ENCODE data around the gene NCAPH2.

The NCAPH2 gene

GRCh38 chr22:50545522-50546325 lies 37.7 kb downstream of the NCAPH2 start, which contains the start of gene KLHDC7B:
TSS of gene KLHDC7B (plus strand) at chr22:50545899. CDS start at chr22:50546244, 345 bp downstream.
- TF ChIP-seq, protein P1, sequence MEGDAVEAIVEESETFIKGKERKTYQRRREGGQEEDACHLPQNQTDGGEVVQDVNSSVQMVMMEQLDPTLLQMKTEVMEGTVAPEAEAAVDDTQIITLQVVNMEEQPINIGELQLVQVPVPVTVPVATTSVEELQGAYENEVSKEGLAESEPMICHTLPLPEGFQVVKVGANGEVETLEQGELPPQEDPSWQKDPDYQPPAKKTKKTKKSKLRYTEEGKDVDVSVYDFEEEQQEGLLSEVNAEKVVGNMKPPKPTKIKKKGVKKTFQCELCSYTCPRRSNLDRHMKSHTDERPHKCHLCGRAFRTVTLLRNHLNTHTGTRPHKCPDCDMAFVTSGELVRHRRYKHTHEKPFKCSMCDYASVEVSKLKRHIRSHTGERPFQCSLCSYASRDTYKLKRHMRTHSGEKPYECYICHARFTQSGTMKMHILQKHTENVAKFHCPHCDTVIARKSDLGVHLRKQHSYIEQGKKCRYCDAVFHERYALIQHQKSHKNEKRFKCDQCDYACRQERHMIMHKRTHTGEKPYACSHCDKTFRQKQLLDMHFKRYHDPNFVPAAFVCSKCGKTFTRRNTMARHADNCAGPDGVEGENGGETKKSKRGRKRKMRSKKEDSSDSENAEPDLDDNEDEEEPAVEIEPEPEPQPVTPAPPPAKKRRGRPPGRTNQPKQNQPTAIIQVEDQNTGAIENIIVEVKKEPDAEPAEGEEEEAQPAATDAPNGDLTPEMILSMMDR (conservative IDR thresholded peaks at IDR 0.05) = no peak
- no peak within 1 kb of the TSS for H3K27ac ChIP-seq

DNA sequence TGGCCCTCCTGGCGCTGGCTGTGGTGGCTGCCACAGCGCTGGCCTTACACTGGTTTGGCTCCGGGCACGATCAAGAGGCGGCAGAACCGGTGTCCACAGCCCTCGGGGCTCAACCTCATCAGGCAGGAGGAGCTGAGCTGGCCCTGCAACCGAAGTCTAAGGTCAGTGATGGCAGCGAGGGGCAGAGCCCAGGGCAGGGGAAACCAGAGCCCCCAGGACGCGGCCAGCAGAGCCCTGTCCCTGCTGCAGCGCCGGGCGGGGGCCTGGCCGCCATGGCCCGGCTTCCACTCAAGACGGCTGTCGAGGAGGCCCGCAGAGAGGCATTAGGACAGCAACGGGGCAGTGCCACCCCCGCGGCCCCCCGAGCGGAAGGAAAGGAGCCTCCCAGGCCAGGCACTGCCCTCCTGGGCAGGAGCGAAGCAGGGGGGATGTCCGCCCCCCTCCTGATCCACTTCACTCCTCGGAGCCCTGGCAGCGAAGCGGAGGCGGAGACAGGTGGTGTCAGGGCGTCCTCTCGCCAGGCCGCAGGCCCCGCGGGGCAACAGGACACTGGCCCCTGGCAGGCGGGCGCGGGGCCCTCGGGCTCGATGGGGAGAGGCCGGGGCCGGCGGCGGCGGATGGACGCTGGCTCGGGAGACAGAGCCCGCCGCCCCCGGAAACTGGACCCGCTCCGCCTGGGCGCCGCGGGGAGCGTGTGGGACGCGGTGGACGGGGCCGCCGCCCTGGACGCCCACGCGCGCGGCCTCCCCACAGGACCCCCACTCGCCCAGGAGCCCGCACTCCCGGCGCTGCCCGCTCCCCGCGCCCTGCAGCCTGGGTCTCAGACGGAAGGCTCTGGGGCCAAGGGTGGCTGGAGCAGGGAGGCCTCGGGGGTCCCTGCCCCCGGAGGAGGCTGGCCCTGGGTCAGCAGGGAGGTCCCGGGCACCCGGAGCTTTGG lies 38.6 kb downstream of the NCAPH2 start:
- no peak overlapping the region for H3K27ac ChIP-seq
- TF ChIP-seq, protein P1 (conservative IDR thresholded peaks at IDR 0.05) = no peak

GRCh38 chr22:50547263-50547985 lies 39.4 kb downstream of the NCAPH2 start:
- TF ChIP-seq, protein P1 (conservative IDR thresholded peaks at IDR 0.05) = no peak

GRCh38 chr22:50548040-50548920 lies 40.3 kb downstream of the NCAPH2 start:
- TF ChIP-seq, protein P1 (conservative IDR thresholded peaks at IDR 0.05) = no peak
- no peak overlapping the region for H3K27ac ChIP-seq

More at GRCh38 chr22:50547263-50547985, 39.4 kb downstream of the NCAPH2 start:
- H3K27ac ChIP-seq = no peak overlapping the region

DNA sequence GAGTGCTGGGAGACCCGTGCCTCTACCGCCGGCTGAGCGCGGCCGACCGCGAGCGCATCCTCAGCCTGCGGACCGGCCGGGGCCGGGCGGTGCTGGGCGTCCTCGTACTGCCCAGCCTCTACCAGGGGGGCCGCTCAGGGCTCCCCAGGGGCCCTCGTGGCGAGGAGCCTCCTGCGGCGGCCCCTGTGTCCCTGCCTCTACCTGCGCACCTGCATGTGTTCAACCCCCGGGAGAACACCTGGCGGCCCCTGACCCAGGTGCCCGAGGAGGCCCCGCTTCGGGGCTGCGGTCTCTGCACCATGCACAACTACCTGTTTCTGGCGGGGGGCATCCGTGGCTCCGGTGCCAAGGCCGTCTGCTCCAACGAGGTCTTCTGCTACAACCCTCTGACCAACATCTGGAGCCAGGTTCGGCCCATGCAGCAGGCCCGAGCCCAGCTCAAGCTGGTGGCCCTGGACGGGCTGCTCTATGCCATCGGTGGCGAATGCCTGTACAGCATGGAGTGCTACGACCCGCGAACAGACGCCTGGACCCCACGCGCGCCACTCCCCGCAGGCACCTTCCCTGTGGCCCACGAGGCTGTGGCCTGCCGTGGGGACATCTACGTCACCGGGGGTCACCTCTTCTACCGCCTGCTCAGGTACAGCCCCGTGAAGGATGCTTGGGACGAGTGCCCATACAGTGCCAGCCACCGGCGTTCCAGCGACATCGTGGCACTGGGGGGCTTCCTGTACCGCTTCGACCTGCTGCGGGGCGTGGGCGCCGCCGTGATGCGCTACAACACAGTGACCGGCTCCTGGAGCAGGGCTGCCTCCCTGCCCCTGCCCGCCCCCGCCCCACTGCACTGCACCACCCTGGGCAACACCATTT lies 41.1 kb downstream of the NCAPH2 start:
- no peak overlapping the region for H3K27ac ChIP-seq
- TF ChIP-seq, protein P1 (conservative IDR thresholded peaks at IDR 0.05) = no peak

DNA sequence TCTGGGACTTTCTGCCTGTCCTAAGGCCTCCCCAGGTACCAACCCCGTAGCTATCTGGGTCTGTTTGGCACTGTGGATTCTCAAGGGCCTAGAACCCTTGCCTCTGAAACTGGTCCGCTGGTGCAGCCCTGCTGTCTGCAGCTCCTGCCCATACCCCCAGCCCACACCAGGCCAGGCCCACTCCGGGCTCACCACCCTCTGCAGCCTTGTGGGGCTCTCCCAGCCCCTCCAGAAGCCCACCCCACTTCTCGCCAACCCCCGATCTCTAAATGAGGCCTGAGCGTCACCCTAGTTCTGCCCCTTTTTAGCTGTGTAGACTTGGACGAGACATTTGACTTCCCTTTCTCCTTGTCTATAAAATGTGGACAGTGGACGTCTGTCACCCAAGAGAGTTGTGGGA lies 42.4 kb downstream of the NCAPH2 start:
- no peak overlapping the region for H3K27ac ChIP-seq
- TF ChIP-seq, protein P1 (conservative IDR thresholded peaks at IDR 0.05) = no peak
